OCI-LY1 (cell line): Measurements from ENCODE around the gene EGFL6.

Source experiments
- H2AFZ ChIP-seq: fragments of 200-600 bp; sonication (generic), shearing (Covaris generic); 2 replicates; pipeline ENCODE4 v1.6.0; 2014; ENCODE audit warnings: antibody characterized with exemption, mild to moderate bottlenecking, low read length
- H3F3A ChIP-seq: fragments of 200-600 bp; sonication (generic), shearing (Covaris generic); 2 replicates; pipeline ENCODE4 v1.6.0; 2014; ENCODE audit warnings: mild to moderate bottlenecking, antibody characterized with exemption, low read length, moderate library complexity; ENCODE audit not compliant: insufficient read depth
- H3K27ac ChIP-seq: fragments of 200-600 bp; sonication (generic); 2 replicates; pipeline ENCODE4 v1.5.1; 2014; ENCODE audit warnings: low read length, mixed run types, mild to moderate bottlenecking, low read depth; ENCODE audit not compliant: poor library complexity, severe bottlenecking
- H3K27me3 ChIP-seq: fragments of 200-600 bp; sonication (generic); 2 replicates; pipeline ENCODE4 v1.6.0; 2014; ENCODE audit warnings: antibody characterized with exemption, mild to moderate bottlenecking, low read length, moderate library complexity; ENCODE audit not compliant: insufficient read depth
- H3K36me3 ChIP-seq: fragments of 200-600 bp; sonication (generic); 2 replicates; pipeline ENCODE4 v1.6.1; 2014; ENCODE audit warnings: mild to moderate bottlenecking, antibody characterized with exemption, low read length, moderate library complexity, mixed read lengths; ENCODE audit not compliant: insufficient read depth
- H3K4me1 ChIP-seq: fragments of 200-600 bp; sonication (generic); 2 replicates; pipeline ENCODE4 v1.5.1; 2014; ENCODE audit warnings: mild to moderate bottlenecking, low read length, moderate library complexity; ENCODE audit not compliant: insufficient read depth, severe bottlenecking
- H3K4me2 ChIP-seq: fragments of 200-600 bp; sonication (generic), shearing (Covaris generic); 2 replicates; pipeline ENCODE4 v1.6.1; 2014; ENCODE audit warnings: low read length
- H3K4me3 ChIP-seq: fragments of 200-600 bp; sonication (generic); 2 replicates; pipeline ENCODE4 v1.5.1; 2014; ENCODE audit warnings: low read length, low read depth, mild to moderate bottlenecking, mixed read lengths; ENCODE audit not compliant: poor library complexity, severe bottlenecking
- H3K79me2 ChIP-seq: fragments of 200-600 bp; shearing (Covaris generic); 2 replicates; pipeline ENCODE4 v1.6.1; 2016; ENCODE audit warnings: mixed run types, low read length, mixed read lengths; ENCODE audit not compliant: insufficient read depth
- H3K9ac ChIP-seq: fragments of 200-600 bp; sonication (generic), shearing (Covaris generic); 2 replicates; pipeline ENCODE4 v1.6.1; 2014; ENCODE audit warnings: mild to moderate bottlenecking, low read length, mixed read lengths
- H3K9me2 ChIP-seq: fragments of 200-600 bp; sonication (generic), shearing (Covaris generic); 2 replicates; pipeline ENCODE4 v1.6.1; 2014; ENCODE audit warnings: low read depth, mild to moderate bottlenecking, low read length, mixed read lengths
- H3K9me3 ChIP-seq: fragments of 200-600 bp; shearing (Covaris generic); 2 replicates; pipeline ENCODE4 v1.6.1; 2014; ENCODE audit warnings: low read length, mixed read lengths
- H4K20me1 ChIP-seq: fragments of 200-600 bp; sonication (generic), shearing (Covaris generic); 2 replicates; pipeline ENCODE4 v1.6.0; 2016; ENCODE audit warnings: mild to moderate bottlenecking, low read length; ENCODE audit not compliant: insufficient read depth
- CTCF ChIP-seq: fragments of 200-600 bp; sonication (generic), shearing (Covaris generic); IDR thresholded peaks from 2 replicates; pipeline ENCODE4 v1.5.1; 2017; ENCODE audit warnings: mild to moderate bottlenecking, antibody characterized with exemption, low read length, moderate library complexity, mixed read lengths
- EZH2 ChIP-seq: fragments of 200-600 bp; sonication (generic), shearing (Covaris generic); IDR thresholded peaks from 2 replicates; pipeline ENCODE4 v1.8.0; 2017; ENCODE audit warnings: borderline replicate concordance, mixed run types, mild to moderate bottlenecking, antibody characterized with exemption, low read length, moderate library complexity, mixed read lengths

Gene EGFL6

GRCh38 chrX:13590207-13590606 is 20.8 kb downstream of the EGFL6 start:
- no peaks in the 10 kb centered on the region for H3K9me2 ChIP-seq
- H3K27ac ChIP-seq = no peak overlapping the region
- H3K27me3 ChIP-seq = no peaks in the 10 kb centered on the region
- H3K9ac ChIP-seq = no peak overlapping the region
- H2AFZ ChIP-seq = no peak overlapping the region
- H3K79me2 ChIP-seq = no peaks in the 10 kb centered on the region
- H4K20me1 ChIP-seq = no peaks in the 10 kb centered on the region
- H3K9me3 ChIP-seq = no peaks in the 10 kb centered on the region
- no peak overlapping the region for H3K4me3 ChIP-seq
- TF ChIP-seq EZH2 (no peak), CTCF (no peak)
- no peaks in the 10 kb centered on the region for H3K36me3 ChIP-seq
- H3K4me1 ChIP-seq = no peaks in the 10 kb centered on the region
- H3F3A ChIP-seq = no peaks in the 10 kb centered on the region
- no peak overlapping the region for H3K4me2 ChIP-seq

- no peaks in the 10 kb centered on the region for H3K27me3 ChIP-seq
- no peak overlapping the region for H3K4me3 ChIP-seq
- H3F3A ChIP-seq = no peaks in the 10 kb centered on the region
- no peak for TF ChIP-seq CTCF
- no peak for TF ChIP-seq EZH2
- no peaks in the 10 kb centered on the region for H3K36me3 ChIP-seq
- no peak overlapping the region for H3K4me2 ChIP-seq
- no peaks in the 10 kb centered on the region for H3K9me3 ChIP-seq
- no peak overlapping the region for H2AFZ ChIP-seq
- no peaks in the 10 kb centered on the region for H3K9me2 ChIP-seq
- H3K79me2 ChIP-seq = no peaks in the 10 kb centered on the region
- H3K9ac ChIP-seq = no peak overlapping the region
- no peak overlapping the region for H3K27ac ChIP-seq
- H3K4me1 ChIP-seq = no peaks in the 10 kb centered on the region
- H4K20me1 ChIP-seq = no peaks in the 10 kb centered on the region
Observed at GRCh38 chrX:13590914-13591313, 21.5 kb downstream of the EGFL6 start.

- Histone ChIP-seq H3K27me3 (no peaks in the 10 kb centered on the region), H3K36me3 (no peaks in the 10 kb centered on the region), H3K4me1 (no peaks in the 10 kb centered on the region), H3K4me3 (no peak overlapping the region), H3K27ac (no peak overlapping the region), H3K9ac (no peak overlapping the region), H2AFZ (no peak overlapping the region), H3K4me2 (no peak overlapping the region), H3F3A (no peaks in the 10 kb centered on the region), H4K20me1 (no peaks in the 10 kb centered on the region), H3K79me2 (no peaks in the 10 kb centered on the region), H3K9me3 (no peaks in the 10 kb centered on the region), H3K9me2 (no peaks in the 10 kb centered on the region)
- no peak for TF ChIP-seq EZH2
Observed at GRCh38 chrX:13597874-13598273, 28.5 kb downstream of the EGFL6 start.

- H3K4me2 ChIP-seq = no peak overlapping the region
- H3K4me3 ChIP-seq = no peak overlapping the region
- H3K9me3 ChIP-seq = no peaks in the 10 kb centered on the region
- H3K27me3 ChIP-seq = no peaks in the 10 kb centered on the region
- H3K9me2 ChIP-seq = no peaks in the 10 kb centered on the region
- H3K4me1 ChIP-seq = no peaks in the 10 kb centered on the region
- no peak overlapping the region for H2AFZ ChIP-seq
- H3K36me3 ChIP-seq = no peaks in the 10 kb centered on the region
- H4K20me1 ChIP-seq = no peaks in the 10 kb centered on the region
- H3F3A ChIP-seq = no peaks in the 10 kb centered on the region
- no peak for TF ChIP-seq EZH2
- peak; percentile 14; the same call in 1 of the 2 replicates for TF ChIP-seq CTCF
- H3K9ac ChIP-seq = no peak overlapping the region
- H3K27ac ChIP-seq = no peak overlapping the region
- no peaks in the 10 kb centered on the region for H3K79me2 ChIP-seq
Observed at GRCh38 chrX:13598877-13599276, 29.5 kb downstream of the EGFL6 start.
